ENCODE data around the gene C12orf75. TPM values are rescaled to one million over a fixed set of nuclear protein-coding genes. Genes with fewer than 3 reads are reported as not detected.
"Not testable (repeated sequence)": the region's sequence is repeated elsewhere in the genome, so short reads cannot be mapped to it uniquely, and the experiment has no call there.

Gene C12orf75
- total RNA-seq, 1 experiment from 2014 or later, result 46.0 TPM

- H3K36me3 ChIP-seq (ENCODE audit: insufficient read depth, low read length, poor library complexity, severe bottlenecking); H3K4me1 ChIP-seq (ENCODE audit: insufficient read depth, low read length, poor library complexity, severe bottlenecking); intact Hi-C loops (cut with micrococcal nuclease; ENCODE audit: unreplicated experiment); CTCF ChIA-PET; H3K9me3 ChIP-seq (ENCODE audit: low read depth, low read length, poor library complexity, severe bottlenecking); BruUV-seq (replicated peaks); H3K4me3 ChIP-seq (ENCODE audit: low read depth, low read length, poor library complexity, severe bottlenecking); H3K27me3 ChIP-seq (replicated peaks; ENCODE audit: insufficient read depth, low read depth, low read length, poor library complexity); POLR2A ChIA-PET (ENCODE audit: low non-redundant PET): not testable (repeated sequence)
- peak overlapping the region; percentile 74 for H3K27ac ChIP-seq (ENCODE audit: low read depth, low read length, poor library complexity, severe bottlenecking)
- peak; percentile 63 for DNase-seq (ENCODE audit: low spot score)
Measured at GRCh38 chr12:105307601-105308314, 22.7 kb upstream of the C12orf75 start.

- H3K4me1 ChIP-seq (ENCODE audit: insufficient read depth, low read length, poor library complexity, severe bottlenecking); CTCF ChIA-PET; H3K4me3 ChIP-seq (ENCODE audit: low read depth, low read length, poor library complexity, severe bottlenecking); intact Hi-C loops (cut with micrococcal nuclease; ENCODE audit: unreplicated experiment); H3K36me3 ChIP-seq (ENCODE audit: insufficient read depth, low read length, poor library complexity, severe bottlenecking); DNase-seq (ENCODE audit: low spot score); BruUV-seq (replicated peaks); POLR2A ChIA-PET (ENCODE audit: low non-redundant PET); H3K27ac ChIP-seq (ENCODE audit: low read depth, low read length, poor library complexity, severe bottlenecking); H3K27me3 ChIP-seq (replicated peaks; ENCODE audit: insufficient read depth, low read depth, low read length, poor library complexity); H3K9me3 ChIP-seq (ENCODE audit: low read depth, low read length, poor library complexity, severe bottlenecking): not testable (repeated sequence)
Measured at GRCh38 chr12:105308839-105309238, 21.7 kb upstream of the C12orf75 start.

GRCh38 chr12:105309384-105309783 lies 21.1 kb upstream of the C12orf75 start:
- H3K36me3 ChIP-seq (ENCODE audit: insufficient read depth, low read length, poor library complexity, severe bottlenecking); BruUV-seq (replicated peaks); POLR2A ChIA-PET (ENCODE audit: low non-redundant PET): not testable (repeated sequence)

GRCh38 chr12:105310476-105311085 lies 19.9 kb upstream of the C12orf75 start:
- H3K27me3 ChIP-seq (replicated peaks; ENCODE audit: insufficient read depth, low read depth, low read length, poor library complexity); POLR2A ChIA-PET (ENCODE audit: low non-redundant PET); H3K9me3 ChIP-seq (ENCODE audit: low read depth, low read length, poor library complexity, severe bottlenecking); BruUV-seq (replicated peaks); H3K4me3 ChIP-seq (ENCODE audit: low read depth, low read length, poor library complexity, severe bottlenecking); H3K36me3 ChIP-seq (ENCODE audit: insufficient read depth, low read length, poor library complexity, severe bottlenecking); intact Hi-C loops (cut with micrococcal nuclease; ENCODE audit: unreplicated experiment); H3K27ac ChIP-seq (ENCODE audit: low read depth, low read length, poor library complexity, severe bottlenecking); CTCF ChIA-PET; H3K4me1 ChIP-seq (ENCODE audit: insufficient read depth, low read length, poor library complexity, severe bottlenecking); DNase-seq (ENCODE audit: low spot score): not testable (repeated sequence)

More at GRCh38 chr12:105309384-105309783, 21.1 kb upstream of the C12orf75 start:
- H3K4me3 ChIP-seq (ENCODE audit: low read depth, low read length, poor library complexity, severe bottlenecking); H3K27ac ChIP-seq (ENCODE audit: low read depth, low read length, poor library complexity, severe bottlenecking); DNase-seq (ENCODE audit: low spot score); CTCF ChIA-PET; H3K27me3 ChIP-seq (replicated peaks; ENCODE audit: insufficient read depth, low read depth, low read length, poor library complexity); intact Hi-C loops (cut with micrococcal nuclease; ENCODE audit: unreplicated experiment); H3K9me3 ChIP-seq (ENCODE audit: low read depth, low read length, poor library complexity, severe bottlenecking); H3K4me1 ChIP-seq (ENCODE audit: insufficient read depth, low read length, poor library complexity, severe bottlenecking): not testable (repeated sequence)

GRCh38 chr12:105311936-105312335 lies 18.6 kb upstream of the C12orf75 start:
- intact Hi-C loops (cut with micrococcal nuclease; ENCODE audit: unreplicated experiment); H3K27me3 ChIP-seq (replicated peaks; ENCODE audit: insufficient read depth, low read depth, low read length, poor library complexity); H3K4me1 ChIP-seq (ENCODE audit: insufficient read depth, low read length, poor library complexity, severe bottlenecking); CTCF ChIA-PET; BruUV-seq (replicated peaks); H3K9me3 ChIP-seq (ENCODE audit: low read depth, low read length, poor library complexity, severe bottlenecking); H3K4me3 ChIP-seq (ENCODE audit: low read depth, low read length, poor library complexity, severe bottlenecking); DNase-seq (ENCODE audit: low spot score); POLR2A ChIA-PET (ENCODE audit: low non-redundant PET); H3K27ac ChIP-seq (ENCODE audit: low read depth, low read length, poor library complexity, severe bottlenecking); H3K36me3 ChIP-seq (ENCODE audit: insufficient read depth, low read length, poor library complexity, severe bottlenecking): not testable (repeated sequence)

- H3K27ac ChIP-seq (ENCODE audit: low read depth, low read length, poor library complexity, severe bottlenecking); DNase-seq (ENCODE audit: low spot score); BruUV-seq (replicated peaks); intact Hi-C loops (cut with micrococcal nuclease; ENCODE audit: unreplicated experiment); H3K36me3 ChIP-seq (ENCODE audit: insufficient read depth, low read length, poor library complexity, severe bottlenecking); H3K4me1 ChIP-seq (ENCODE audit: insufficient read depth, low read length, poor library complexity, severe bottlenecking); POLR2A ChIA-PET (ENCODE audit: low non-redundant PET); CTCF ChIA-PET; H3K9me3 ChIP-seq (ENCODE audit: low read depth, low read length, poor library complexity, severe bottlenecking); H3K27me3 ChIP-seq (replicated peaks; ENCODE audit: insufficient read depth, low read depth, low read length, poor library complexity); H3K4me3 ChIP-seq (ENCODE audit: low read depth, low read length, poor library complexity, severe bottlenecking): not testable (repeated sequence)
Measured at GRCh38 chr12:105313755-105314154, 16.7 kb upstream of the C12orf75 start.

Measured in A673 (cell line).